Fibroblast of lung (primary cell): ENCODE results near the gene TP73. TPM values are rescaled to one million over a fixed set of nuclear protein-coding genes. Genes with fewer than 3 reads are reported as not detected.

Experiments
- DNase-seq, 2 donors: peaks; one replicate each; pipeline versions ENCODE4 v3.0.0 to v3.0.0-alpha.2; 2010; ENCODE audit warnings: low read depth in 2 of 2
- H2AFZ ChIP-seq: 2 replicates; pipeline ENCODE4 v1.5.1; 2012; ENCODE audit warnings: low read length, control low read depth, inconsistent platforms
- H3K27ac ChIP-seq: 2 replicates; pipeline ENCODE4 v1.5.1; 2011; ENCODE audit warnings: low read length, control low read depth; ENCODE audit not compliant: insufficient read depth
- H3K27me3 ChIP-seq: 2 replicates; pipeline ENCODE4 v1.5.1; 2011; ENCODE audit warnings: mild to moderate bottlenecking, low read length; ENCODE audit not compliant: control insufficient read depth, insufficient read depth
- H3K36me3 ChIP-seq: 2 replicates; pipeline ENCODE4 v1.5.1; 2011; ENCODE audit warnings: low read length; ENCODE audit not compliant: control insufficient read depth, insufficient read depth
- H3K4me1 ChIP-seq: 2 replicates; pipeline ENCODE4 v1.5.1; 2011; ENCODE audit warnings: low read length; ENCODE audit not compliant: control insufficient read depth, insufficient read depth; ENCODE audit errors: extremely low read depth
- H3K4me2 ChIP-seq: 2 replicates; pipeline ENCODE4 v1.5.1; 2011; ENCODE audit warnings: low read length, control low read depth; ENCODE audit not compliant: insufficient read depth; ENCODE audit errors: extremely low read depth
- H3K4me3 ChIP-seq, 4 experiments: fragments of 200-600 bp in 1 of 4; sonication (generic) in 1 of 4; replicated peaks in 1 of 4; 2 replicates each; pipeline ENCODE4 v1.5.1; 2011 to 2016; ENCODE audit warnings: low read length in 4 of 4, low read depth in 3 of 4, mild to moderate bottlenecking in 3 of 4, control low read depth in 2 of 4, inconsistent platforms in 1 of 4, mixed read lengths in 1 of 4; ENCODE audit not compliant: insufficient read depth in 1 of 4; ENCODE audit errors: control extremely low read depth in 1 of 4
- H3K79me2 ChIP-seq: 2 replicates; pipeline ENCODE4 v1.5.1; 2012; ENCODE audit warnings: mild to moderate bottlenecking, low read length, inconsistent platforms; ENCODE audit not compliant: control insufficient read depth, insufficient read depth
- H3K9ac ChIP-seq: 2 replicates; pipeline ENCODE4 v1.5.1; 2011; ENCODE audit warnings: mild to moderate bottlenecking, low read length, control low read depth; ENCODE audit not compliant: insufficient read depth
- H3K9me3 ChIP-seq: 2 replicates; pipeline ENCODE4 v1.5.1; 2012; ENCODE audit warnings: low read depth, low read length; ENCODE audit not compliant: control insufficient read depth, insufficient read depth
- H4K20me1 ChIP-seq: 2 replicates; pipeline ENCODE4 v1.5.1; 2011; ENCODE audit warnings: low read length; ENCODE audit not compliant: control insufficient read depth, insufficient read depth; ENCODE audit errors: extremely low read depth
- CTCF ChIP-seq, 2 donors: IDR thresholded peaks in 1 of 2; conservative IDR thresholded peaks in 1 of 2; 1 replicate in 1 of 2; 2 replicates in 1 of 2; pipeline ENCODE4 v1.5.1; 2011 to 2012; ENCODE audit warnings: low read length in 2 of 2, control low read depth in 1 of 2, inconsistent platforms in 1 of 2, low read depth in 1 of 2, mild to moderate bottlenecking in 1 of 2
- EZH2 ChIP-seq: IDR thresholded peaks from 2 replicates; pipeline ENCODE4 v1.5.1; 2012; ENCODE audit warnings: low read length, control low read depth, mild to moderate bottlenecking; ENCODE audit errors: missing control alignments
- polyA minus RNA-seq: library from RNA; depleted of rRNA, polyadenylated mRNA; stranded (reverse); fragments of >200 nt; gene quantifications from 2 replicates; pipeline ENCODE4 v1.2.3, GENCODE V29; 2011; ENCODE audit warnings: low replicate concordance
- polyA plus RNA-seq, 2 donors: library from polyadenylated mRNA; depleted of rRNA in 1 of 2; stranded (reverse) in 1 of 2; unstranded in 1 of 2; fragments of >200 nt; gene quantifications; 2 replicates each; pipeline ENCODE4 v1.2.1, GENCODE V29; 2011 to 2012; ENCODE audit warnings: missing spikeins in 1 of 2
- total RNA-seq: library from RNA; depleted of rRNA; stranded (reverse); fragments of >200 nt; gene quantifications from 2 replicates; pipeline ENCODE4 v1.2.1, GENCODE V29; 2014

TP73 gene
- total RNA-seq: not detected in 2 replicates
- polyA plus RNA-seq: 0.06 TPM in 1 of 2 replicates, not detected in the other
- polyA plus RNA-seq (2012): 0.15 TPM in 1 of 2 replicates, not detected in the other
- polyA minus RNA-seq: not detected in 2 replicates

DNA sequence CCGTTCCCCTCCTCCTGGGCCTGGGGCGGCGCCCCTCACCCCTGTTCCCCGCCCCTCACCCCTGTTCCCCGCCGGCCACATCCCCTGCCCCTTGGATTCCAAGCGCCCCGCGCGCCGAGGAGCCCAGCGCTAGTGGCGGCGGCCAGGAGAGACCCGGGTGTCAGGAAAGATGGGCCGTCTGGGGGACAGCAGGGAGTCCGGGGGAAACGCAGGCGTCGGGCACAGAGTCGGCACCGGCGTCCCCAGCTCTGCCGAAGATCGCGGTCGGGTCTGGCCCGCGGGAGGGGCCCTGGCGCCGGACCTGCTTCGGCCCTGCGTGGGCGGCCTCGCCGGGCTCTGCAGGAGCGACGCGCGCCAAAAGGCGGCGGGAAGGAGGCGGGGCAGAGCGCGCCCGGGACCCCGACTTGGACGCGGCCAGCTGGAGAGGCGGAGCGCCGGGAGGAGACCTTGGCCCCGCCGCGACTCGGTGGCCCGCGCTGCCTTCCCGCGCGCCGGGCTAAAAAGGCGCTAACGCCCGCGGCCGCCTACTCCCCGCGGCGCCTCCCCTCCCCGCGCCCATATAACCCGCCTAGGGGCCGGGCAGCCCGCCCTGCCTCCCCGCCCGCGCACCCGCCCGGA, at the start of gene TP73:
Gene TP73, plus strand, starts transcription at position 587 of the 618 bp plus-strand sequence. CDS start 29,850 bp downstream, outside the sequence.
- Histone ChIP-seq H3K9me3 (no peaks in the 10 kb centered on the region), H4K20me1 (no peaks in the 10 kb centered on the region), H3K4me1 (no peaks in the 10 kb centered on the region), H3K79me2 (no peaks in the 10 kb centered on the region), H3K4me2 (no peak within 1 kb of the TSS), H3K27me3 (peaks cover 40% of the 10 kb centered on the region), H3K9ac (no peak within 1 kb of the TSS), H3K4me3 (no peak within 1 kb of the TSS), H3K36me3 (no peaks in the 10 kb centered on the region), H3K27ac (no peak within 1 kb of the TSS), H2AFZ (no peak within 1 kb of the TSS)
- TF ChIP-seq EZH2 (no peak), CTCF (conservative IDR thresholded peaks at IDR 0.05 in 1 of 2, IDR thresholded peaks at IDR 0.05 in 1 of 2; ENCODE audit: low read depth in 1 of 2, low read length in 2 of 2) (no peak)
- peak in 1 of 2 donors; percentile 9 for DNase-seq

DNA sequence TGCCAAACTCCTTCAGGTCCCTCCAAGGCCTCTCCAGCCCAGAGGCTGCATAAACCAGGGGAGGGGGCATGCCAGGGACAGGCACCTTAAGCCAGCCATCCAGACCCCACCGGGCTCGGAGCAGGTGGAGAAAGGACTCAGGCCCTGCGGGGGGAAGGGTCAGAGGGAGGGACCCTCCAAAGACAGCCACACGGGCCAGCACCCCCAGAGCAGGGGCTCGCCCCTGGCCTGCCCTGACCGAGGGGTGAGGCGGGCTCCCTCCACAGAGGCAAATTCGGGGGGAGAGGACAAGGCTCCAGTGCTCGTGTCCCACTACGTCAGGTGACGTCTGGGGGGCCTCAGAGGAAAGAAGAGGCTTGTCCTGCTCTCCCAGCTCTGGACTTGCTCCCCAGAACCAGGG, 49.2 kb upstream of the TP73 start:
- Histone ChIP-seq H3K27me3 (no peaks in the 10 kb centered on the region), H3K4me1 (no peaks in the 10 kb centered on the region), H4K20me1 (no peaks in the 10 kb centered on the region), H3K79me2 (no peaks in the 10 kb centered on the region), H3K9me3 (no peaks in the 10 kb centered on the region), H3K9ac (no peak overlapping the region), H2AFZ (no peak overlapping the region), H3K4me3 (no peak overlapping the region), H3K36me3 (no peaks in the 10 kb centered on the region), H3K4me2 (no peak overlapping the region), H3K27ac (no peak overlapping the region)
- TF ChIP-seq CTCF (conservative IDR thresholded peaks at IDR 0.05 in 1 of 2, IDR thresholded peaks at IDR 0.05 in 1 of 2; ENCODE audit: low read depth in 1 of 2, low read length in 2 of 2) (no peak), EZH2 (no peak)
- DNase-seq: no peak

- H3K9ac ChIP-seq: no peak overlapping the region
- H3K4me1 ChIP-seq: no peaks in the 10 kb centered on the region
- TF ChIP-seq EZH2 (no peak), CTCF (conservative IDR thresholded peaks at IDR 0.05 in 1 of 2, IDR thresholded peaks at IDR 0.05 in 1 of 2; ENCODE audit: low read depth in 1 of 2, low read length in 2 of 2) (no peak)
- no peaks in the 10 kb centered on the region for H4K20me1 ChIP-seq
- H3K36me3 ChIP-seq: no peaks in the 10 kb centered on the region
- no peak overlapping the region for H3K4me2 ChIP-seq
- no peaks in the 10 kb centered on the region for H3K79me2 ChIP-seq
- H3K27me3 ChIP-seq: no peaks in the 10 kb centered on the region
- no peak overlapping the region for H2AFZ ChIP-seq
- DNase-seq: no peak
- no peak overlapping the region for H3K27ac ChIP-seq
- no peaks in the 10 kb centered on the region for H3K9me3 ChIP-seq
- no peak overlapping the region for H3K4me3 ChIP-seq
Measured at GRCh38 chr1:3603571-3604467, 48.5 kb upstream of the TP73 start.
